Measurements from ENCODE around the gene OR13F1. TPM values are rescaled to one million over a fixed set of nuclear protein-coding genes. Genes with fewer than 3 reads are reported as not detected.

OR13F1 gene, protein sequence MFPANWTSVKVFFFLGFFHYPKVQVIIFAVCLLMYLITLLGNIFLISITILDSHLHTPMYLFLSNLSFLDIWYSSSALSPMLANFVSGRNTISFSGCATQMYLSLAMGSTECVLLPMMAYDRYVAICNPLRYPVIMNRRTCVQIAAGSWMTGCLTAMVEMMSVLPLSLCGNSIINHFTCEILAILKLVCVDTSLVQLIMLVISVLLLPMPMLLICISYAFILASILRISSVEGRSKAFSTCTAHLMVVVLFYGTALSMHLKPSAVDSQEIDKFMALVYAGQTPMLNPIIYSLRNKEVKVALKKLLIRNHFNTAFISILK
- not detected in 2 replicates for total RNA-seq

DNA sequence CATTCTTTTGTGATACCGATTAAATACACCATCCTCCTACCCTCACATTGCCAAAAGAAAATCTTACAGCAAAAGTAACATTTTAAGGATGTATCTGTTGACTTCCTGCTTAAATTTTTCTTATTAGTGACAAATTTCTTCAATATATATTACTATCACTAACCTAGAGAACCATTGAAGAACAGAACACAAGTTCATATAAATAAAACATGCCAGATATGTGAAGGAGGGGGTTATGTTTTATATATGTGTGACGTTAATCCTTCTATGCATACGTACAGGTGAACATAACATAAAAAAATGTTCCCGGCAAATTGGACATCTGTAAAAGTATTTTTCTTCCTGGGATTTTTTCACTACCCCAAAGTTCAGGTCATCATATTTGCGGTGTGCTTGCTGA lies at the start of gene OR13F1:
TSS of gene OR13F1 (plus strand) at position 301 of the 400 bp plus-strand sequence. CDS start at position 301, 0 bp downstream.
- H3K4me3 ChIP-seq (ENCODE audit: low read depth, low read length): no peak within 1 kb of the TSS
- TF ChIP-seq, protein P1, sequence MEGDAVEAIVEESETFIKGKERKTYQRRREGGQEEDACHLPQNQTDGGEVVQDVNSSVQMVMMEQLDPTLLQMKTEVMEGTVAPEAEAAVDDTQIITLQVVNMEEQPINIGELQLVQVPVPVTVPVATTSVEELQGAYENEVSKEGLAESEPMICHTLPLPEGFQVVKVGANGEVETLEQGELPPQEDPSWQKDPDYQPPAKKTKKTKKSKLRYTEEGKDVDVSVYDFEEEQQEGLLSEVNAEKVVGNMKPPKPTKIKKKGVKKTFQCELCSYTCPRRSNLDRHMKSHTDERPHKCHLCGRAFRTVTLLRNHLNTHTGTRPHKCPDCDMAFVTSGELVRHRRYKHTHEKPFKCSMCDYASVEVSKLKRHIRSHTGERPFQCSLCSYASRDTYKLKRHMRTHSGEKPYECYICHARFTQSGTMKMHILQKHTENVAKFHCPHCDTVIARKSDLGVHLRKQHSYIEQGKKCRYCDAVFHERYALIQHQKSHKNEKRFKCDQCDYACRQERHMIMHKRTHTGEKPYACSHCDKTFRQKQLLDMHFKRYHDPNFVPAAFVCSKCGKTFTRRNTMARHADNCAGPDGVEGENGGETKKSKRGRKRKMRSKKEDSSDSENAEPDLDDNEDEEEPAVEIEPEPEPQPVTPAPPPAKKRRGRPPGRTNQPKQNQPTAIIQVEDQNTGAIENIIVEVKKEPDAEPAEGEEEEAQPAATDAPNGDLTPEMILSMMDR (conservative IDR thresholded peaks at IDR 0.05; ENCODE audit: low read depth, low read length): no peak
- DNase-seq (ENCODE audit: low read depth): no peak

DNA sequence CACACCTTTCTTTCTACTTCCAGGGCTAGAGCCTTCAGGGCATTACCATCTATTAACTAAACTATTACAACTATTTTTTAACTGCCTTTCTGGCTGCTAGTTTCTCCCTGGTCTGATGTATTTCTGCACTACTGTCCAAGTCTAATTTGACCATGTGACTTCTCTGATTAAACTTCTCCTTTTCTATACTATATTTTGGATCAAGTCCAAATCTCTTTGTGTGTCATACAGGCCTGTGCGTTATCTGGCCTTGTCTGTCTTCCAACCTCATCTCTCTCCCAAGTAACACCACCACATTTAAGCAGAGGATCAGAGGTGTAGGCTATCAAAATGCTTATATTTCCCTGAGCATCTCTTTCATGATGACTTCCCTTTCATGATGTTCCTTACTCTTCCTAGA lies 47.2 kb upstream of the OR13F1 start:
- no peak overlapping the region for H3K4me3 ChIP-seq (ENCODE audit: low read depth, low read length)
- TF ChIP-seq, protein P1 (conservative IDR thresholded peaks at IDR 0.05; ENCODE audit: low read depth, low read length): no peak
- DNase-seq (ENCODE audit: low read depth): no peak

DNA sequence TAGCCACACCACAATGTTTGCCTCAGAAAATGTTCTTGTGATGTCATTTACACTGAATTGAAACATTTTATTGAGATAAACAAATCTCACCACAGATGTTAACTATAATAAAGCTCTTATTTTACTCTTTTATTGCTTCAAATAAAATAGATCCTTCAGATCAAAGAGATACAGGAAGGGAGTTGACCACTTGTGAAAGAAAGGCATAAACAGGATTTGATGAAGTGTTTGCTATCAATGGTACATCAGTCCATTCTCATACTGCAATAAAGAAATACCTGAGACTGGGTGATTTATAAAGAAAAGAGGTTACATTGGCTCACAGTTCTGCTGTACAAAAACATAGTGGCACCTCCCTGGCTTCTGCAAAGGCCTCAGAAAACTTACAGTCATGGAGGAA lies 40.2 kb upstream of the OR13F1 start:
- DNase-seq (ENCODE audit: low read depth): no peak
- TF ChIP-seq, protein P1 (conservative IDR thresholded peaks at IDR 0.05; ENCODE audit: low read depth, low read length): no peak
- no peak overlapping the region for H3K4me3 ChIP-seq (ENCODE audit: low read depth, low read length)

DNA sequence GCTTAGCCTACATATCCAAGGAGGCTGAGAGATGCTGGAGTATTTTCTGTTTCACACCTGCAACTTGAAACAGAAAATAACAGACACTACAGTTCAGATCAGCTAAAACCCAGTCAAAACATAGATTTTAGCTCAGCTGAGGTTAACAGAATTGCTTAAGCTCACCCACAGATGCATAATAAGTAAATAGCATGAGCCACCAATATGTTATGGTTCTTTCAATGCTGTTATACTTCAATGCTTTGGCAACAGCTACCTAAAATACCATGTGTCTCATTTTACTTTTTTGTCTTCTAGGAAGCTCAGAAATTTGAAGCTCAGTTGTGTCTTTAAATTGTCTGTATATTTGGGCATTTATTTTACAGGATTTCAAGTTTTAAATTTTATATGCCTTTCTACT lies 35.8 kb upstream of the OR13F1 start:
- no peak overlapping the region for H3K4me3 ChIP-seq (ENCODE audit: low read depth, low read length)
- TF ChIP-seq, protein P1 (conservative IDR thresholded peaks at IDR 0.05; ENCODE audit: low read depth, low read length): no peak
- no peak for DNase-seq (ENCODE audit: low read depth)

- TF ChIP-seq, protein P1 (conservative IDR thresholded peaks at IDR 0.05; ENCODE audit: low read depth, low read length): no peak
- H3K4me3 ChIP-seq (ENCODE audit: low read depth, low read length): no peak overlapping the region
- DNase-seq (ENCODE audit: low read depth): no peak
These were observed 21.0 kb upstream of the OR13F1 start for GRCh38 chr9:104482921-104483570.

DNA sequence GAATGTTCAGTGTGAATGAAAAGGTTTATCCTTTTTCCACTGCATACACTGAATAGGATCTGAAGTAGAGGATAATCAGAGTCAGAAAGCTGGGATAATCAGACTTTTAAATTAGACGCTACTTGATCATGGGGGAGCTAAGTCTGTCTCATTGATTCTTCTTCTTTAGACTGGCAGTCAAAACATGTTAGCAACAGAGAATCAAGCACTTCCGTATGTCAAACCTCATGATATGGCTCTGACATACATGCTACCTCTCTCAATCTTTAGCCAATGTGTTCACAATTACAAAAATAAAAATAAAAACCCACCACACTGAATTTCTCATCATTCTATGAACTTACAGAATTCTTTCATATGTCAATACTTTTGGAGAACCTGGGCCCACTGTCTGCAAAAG lies 19.0 kb upstream of the OR13F1 start:
- DNase-seq (ENCODE audit: low read depth): no peak
- TF ChIP-seq, protein P1 (conservative IDR thresholded peaks at IDR 0.05; ENCODE audit: low read depth, low read length): no peak
- no peak overlapping the region for H3K4me3 ChIP-seq (ENCODE audit: low read depth, low read length)

All from epithelial cell of proximal tubule (primary cell).